HEK293T (cell line): ENCODE measurements around the gene PTPRG.

Experiments
- ARNT ChIP-seq: fragments of 450-650 bp; IDR thresholded peaks from 2 replicates; pipeline ENCODE4 v1.6.1; 2017; ENCODE audit warnings: mild to moderate bottlenecking
- BHLHE40 ChIP-seq: fragments of 450-650 bp; IDR thresholded peaks from 2 replicates; pipeline ENCODE4 v1.6.1; 2016; ENCODE audit warnings: mild to moderate bottlenecking, moderate library complexity, borderline replicate concordance
- FOXM1 ChIP-seq: fragments of 450-650 bp; IDR thresholded peaks from 2 replicates; pipeline ENCODE4 v1.6.1; 2017; ENCODE audit warnings: mild to moderate bottlenecking, borderline replicate concordance
- HDGF ChIP-seq: fragments of 450-650 bp; IDR thresholded peaks from 2 replicates; pipeline ENCODE4 v1.6.1; 2017; ENCODE audit warnings: antibody characterized with exemption, borderline replicate concordance
- NFRKB ChIP-seq: fragments of 450-650 bp; IDR thresholded peaks from 2 replicates; pipeline ENCODE4 v1.6.1; 2016; ENCODE audit warnings: mild to moderate bottlenecking, moderate library complexity
- ZNF384 ChIP-seq: fragments of 450-650 bp; IDR thresholded peaks from 2 replicates; pipeline ENCODE4 v1.6.1; 2016

GRCh38 chr3:61928776-61929314 is 367.5 kb downstream of the PTPRG start:
- TF ChIP-seq ZNF384 = no peak
- TF ChIP-seq FOXM1 = no peak
- TF ChIP-seq ARNT = no peak
- no peak for TF ChIP-seq HDGF
- no peak for TF ChIP-seq BHLHE40
- TF ChIP-seq NFRKB = no peak
